Fibroblast of skin of abdomen (primary cell): ENCODE data around the gene GNG2.
A peak's percentile ranks its signal among the peaks of the same experiment; 100 is the strongest.

Experiments used
- DNase-seq: peaks from one replicate; pipeline ENCODE4 v3.0.0-alpha.2; 2013

GNG2 gene

DNA sequence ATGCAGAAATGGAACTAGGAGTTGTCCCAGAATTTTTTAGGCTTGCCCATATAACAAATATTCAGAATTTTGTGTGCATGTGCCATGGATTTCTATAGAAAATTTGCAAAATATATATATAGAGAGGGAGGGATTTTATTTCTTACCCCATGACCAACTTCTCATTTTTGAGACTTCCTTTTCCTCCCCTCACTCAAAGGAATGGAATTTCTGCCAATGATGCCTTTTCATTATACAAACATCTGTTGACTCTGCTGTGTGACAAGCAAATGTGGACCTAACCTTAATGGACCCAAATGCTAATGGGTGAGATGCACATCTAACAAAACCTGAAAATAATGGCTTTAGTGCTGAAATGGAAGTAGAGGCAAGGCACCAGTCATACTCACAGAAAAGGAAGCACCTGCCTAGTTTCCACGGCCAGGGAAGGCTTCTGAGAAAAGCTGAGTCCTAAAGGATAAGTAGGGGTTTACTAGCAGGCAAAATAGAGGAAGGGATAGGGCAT, 3.6 kb upstream of the GNG2 start:
- DNase-seq: no peak

DNA sequence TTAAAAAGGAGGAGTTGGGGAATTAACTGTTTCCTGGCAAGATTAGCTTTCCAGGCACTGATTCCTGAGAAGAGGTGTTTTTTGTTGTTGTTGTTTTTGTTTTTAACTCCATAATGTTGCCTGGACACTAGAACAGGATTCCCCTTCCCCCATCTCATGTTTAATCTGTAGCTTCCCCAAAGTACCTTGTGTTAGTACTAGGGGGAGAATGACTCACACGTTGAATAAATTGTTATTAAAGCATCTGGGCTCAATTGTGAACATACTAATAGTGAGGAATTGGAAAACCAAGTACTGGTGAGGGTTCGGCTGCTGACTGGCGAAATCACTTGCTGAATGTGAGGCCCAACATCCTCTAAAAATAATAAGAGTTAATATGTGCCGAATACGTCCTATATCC, 1.3 kb upstream of the GNG2 start:
- peak; percentile 36 for DNase-seq

DNA sequence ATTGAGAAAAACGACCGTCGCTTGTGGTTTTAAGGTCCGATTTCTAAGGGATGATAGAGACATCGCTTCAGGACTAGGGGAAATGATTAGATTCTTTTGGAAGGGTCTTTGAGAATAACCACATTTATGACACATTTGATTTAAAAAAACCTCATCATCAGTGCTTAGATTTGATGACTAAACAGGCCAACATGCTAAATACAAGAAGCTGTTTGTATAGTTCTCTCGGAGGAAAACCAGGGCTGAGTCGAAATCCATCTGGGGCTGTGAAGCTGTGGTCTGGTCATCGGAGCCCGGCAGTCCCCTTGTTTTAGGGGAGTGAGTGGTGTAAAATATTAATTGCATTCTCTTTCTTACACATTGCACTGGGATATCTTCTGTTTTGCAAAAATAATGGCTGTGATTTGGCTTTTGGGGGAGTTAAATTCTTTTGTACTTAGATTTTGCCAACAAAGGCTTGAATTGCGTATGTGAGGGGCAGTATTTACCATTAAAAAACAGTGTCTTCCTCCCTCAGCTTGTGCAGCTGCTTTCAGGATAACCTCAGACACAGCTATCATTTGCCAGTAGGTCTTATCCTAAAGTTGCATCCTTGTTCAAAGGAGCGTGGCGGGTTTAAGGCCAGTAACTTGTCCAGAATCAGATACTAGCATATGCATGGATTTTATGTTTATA, 550 bp downstream of the GNG2 start:
- DNase-seq: peak; percentile 38

DNA sequence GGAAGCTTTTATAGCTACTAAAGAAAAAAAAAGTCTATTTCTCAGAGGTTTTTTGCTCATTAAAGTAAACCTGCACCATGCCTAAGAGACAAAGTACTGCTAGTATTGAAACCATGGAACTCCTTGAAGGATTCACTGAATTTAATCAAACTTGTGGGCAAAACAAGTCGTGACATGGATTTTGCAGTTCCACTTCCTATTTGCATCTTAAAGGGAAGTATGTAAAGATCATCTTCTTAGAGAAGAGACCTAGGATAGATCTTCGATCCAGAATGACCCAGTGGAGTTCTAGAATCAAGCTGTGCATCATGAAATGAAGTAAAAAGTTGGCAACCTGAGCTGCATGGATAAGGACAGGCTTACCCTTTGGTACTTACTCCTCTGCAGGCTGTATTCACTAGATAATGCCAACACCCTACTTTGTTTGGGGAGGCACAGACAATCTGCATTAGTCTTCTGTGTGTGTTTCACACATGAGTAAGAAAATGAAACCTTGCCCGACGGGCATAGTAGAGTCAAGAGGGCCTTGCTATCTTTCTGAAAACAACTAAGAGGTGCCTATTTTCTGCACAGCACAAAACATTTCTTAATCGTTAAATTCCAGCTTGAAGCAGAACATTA, 1.9 kb downstream of the GNG2 start:
- DNase-seq: no peak

DNA sequence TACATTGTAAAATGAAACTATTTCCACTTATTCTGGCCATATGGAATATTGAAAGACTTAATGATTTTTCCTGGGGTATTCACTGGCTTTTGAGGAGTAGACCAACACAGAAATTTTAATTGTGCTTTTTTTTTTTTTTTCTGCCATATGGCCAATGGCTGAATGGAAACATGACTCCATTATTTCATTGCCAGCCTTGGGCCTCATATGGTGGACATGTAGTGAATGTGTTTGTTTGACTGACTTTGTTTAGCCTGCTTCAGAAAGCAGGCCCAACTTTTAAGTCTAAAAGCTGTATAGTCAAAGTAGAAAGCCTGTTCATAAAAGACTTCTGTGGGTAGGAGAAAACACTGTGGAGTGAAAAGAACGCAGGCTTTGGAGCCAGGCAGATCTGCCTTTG, 2.4 kb downstream of the GNG2 start:
- no peak for DNase-seq

DNA sequence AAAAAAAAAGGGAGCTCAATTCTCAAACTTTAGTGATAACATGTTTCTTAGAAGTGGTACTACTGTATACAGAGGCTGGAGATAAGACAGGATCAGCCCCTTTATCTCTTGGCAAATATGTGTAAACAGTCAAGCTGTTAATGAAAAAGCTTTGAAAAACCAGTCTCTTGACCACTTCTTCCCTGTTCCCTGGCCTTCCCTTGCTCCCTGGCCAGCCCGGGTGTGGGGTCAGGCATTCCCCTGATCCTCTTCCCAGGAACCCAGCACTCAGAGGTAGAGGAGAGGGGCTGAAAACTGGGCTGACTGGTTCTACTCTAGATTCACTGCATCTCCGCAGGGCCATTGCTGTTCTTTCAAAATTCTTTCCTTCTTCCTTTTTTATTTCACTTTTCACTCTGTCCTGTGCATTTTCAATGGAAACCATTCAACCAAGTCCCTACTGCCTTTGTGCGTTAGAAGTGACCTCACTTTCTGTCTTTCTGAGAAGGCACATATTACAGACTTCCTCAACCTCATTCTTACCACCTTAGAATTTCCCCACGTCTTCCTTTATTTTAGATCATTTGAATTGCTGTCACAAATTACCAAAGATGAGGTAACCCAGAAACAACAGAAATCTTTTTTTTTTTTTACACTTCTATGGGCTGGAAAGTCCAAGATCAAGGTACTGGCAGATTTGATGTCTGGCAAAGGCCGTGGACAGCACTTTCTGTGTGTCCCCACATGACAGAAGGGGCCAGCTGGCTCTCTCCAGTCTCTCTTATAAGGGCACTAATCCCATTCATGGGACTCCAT, 5.7 kb downstream of the GNG2 start:
- no peak for DNase-seq

DNA sequence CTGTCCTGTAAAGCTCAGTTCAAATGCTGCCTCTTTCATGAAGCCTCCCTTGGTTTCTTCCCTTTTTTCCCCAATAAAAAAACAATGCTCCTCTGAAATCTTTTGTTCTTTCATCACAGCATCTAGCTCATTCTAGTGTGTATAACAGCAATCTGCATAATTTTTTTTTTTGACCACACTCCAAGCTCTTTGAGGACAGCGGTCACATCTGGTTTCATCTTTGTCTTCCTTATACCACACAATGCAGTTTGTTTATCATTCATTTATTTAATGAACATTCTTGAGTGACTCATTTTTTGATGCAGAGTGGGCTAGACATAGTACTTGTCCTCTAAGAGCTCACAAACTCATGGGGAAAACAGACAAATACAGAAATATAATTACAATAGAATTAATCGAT, 7.3 kb downstream of the GNG2 start:
- peak; percentile 44 for DNase-seq

DNA sequence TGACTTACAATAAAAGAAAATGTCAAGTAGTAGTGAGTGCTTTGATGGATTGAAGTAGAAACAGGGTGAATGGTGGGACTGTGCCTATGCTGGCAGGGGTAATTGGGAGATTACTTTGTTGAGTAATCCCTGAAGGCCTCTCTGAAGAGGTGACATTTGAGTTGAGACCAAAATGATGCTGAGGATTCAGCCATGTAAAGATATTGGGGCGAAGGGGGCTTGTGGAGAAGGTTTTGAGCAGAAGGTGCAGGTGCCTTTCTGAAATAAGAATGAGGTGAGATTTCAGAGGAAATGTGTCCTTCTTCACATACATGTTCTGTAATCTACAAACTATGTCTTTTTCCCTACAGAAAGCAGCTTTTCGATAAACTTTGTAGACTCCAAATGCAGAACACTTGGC, 8.0 kb downstream of the GNG2 start:
- no peak for DNase-seq

DNA sequence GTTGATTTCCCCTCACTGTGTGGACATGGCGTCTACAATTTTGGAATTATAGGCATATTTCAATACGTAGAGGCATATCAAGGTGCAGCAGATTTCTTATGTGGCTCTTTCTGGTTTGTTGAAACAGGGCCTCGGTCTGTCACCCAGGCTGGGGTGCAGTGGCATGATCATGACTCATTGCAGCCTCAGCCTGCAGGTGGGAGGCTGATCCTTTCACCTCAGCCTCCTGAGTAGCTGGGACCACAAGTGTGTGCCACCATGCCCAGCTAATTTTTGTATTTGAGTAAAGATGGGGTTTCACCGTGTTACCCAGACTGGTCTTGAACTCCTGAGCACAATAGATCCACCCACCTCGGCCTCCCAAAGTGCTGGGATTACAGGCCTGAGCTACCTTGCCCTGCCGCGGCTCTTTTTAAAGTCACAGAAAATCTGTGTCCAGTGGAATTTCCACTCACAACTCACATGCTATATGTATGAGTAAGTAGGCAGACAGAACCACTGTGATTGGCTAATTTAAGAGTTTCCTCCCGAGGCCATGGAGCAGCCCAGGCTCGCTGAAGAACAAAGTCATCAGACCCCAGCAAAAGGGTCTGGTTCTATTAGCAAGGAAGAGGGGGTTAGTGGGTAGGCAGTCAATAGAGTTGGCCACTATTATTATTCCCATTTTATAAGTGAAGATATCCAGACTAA, 9.1 kb downstream of the GNG2 start:
- DNase-seq: no peak

DNA sequence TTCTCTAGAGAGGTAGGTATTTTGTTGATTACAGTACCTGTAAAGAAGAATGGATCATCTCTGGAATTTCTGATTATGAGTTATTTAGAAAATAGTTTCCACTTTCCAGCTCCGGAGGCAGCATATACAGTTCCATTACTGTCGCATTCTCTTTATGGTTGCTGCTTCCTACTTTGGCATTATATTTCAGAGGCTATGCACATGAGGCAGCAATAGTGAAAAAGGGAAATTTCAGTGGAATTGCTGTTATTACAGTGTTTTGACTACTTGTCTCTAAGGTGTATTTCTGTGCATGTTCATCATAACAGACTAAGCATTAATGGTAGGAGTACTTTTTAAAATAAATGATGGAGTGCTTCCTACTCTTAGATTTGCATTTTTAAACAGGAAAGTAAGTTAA, 10.2 kb downstream of the GNG2 start:
- DNase-seq: no peak

DNA sequence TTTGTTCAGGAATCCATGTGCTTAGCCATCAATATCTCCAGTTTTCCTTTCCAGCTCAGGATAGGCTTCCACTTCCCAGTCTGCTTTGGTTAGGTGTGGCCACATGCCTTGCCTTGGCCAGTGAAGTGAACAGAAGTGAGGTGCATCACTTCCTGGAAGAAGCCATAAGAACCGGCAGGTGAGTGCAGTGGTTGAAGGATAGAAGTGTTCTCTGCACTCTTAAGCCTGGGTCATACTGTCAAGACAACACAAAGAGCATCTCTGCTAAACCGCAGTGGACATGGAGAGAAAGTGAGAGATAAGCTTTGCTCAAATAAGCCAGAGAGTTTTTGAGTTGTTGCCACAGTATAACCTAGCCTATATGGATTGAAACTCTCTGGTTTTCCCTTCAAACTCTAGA, 11.4 kb downstream of the GNG2 start:
- DNase-seq: no peak

DNA sequence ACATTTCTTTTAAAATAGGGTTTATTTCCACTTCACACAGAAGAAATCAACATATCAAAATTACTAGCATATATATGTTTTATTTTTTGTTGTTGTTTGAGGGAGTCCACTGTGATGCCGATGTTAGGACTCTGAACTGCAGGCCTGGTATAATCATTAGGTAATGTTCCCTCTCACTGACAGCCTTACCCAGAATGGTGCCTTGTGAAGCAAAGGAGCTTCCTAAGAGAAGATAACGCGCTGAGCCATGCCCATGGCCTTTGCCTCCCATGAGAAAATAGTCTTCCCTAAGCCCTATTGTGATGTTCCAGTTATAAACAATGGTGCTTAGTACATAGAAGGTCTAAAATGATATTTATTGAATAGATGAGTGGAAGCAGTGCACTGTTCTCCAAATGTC, 12.0 kb downstream of the GNG2 start:
- DNase-seq: no peak

DNA sequence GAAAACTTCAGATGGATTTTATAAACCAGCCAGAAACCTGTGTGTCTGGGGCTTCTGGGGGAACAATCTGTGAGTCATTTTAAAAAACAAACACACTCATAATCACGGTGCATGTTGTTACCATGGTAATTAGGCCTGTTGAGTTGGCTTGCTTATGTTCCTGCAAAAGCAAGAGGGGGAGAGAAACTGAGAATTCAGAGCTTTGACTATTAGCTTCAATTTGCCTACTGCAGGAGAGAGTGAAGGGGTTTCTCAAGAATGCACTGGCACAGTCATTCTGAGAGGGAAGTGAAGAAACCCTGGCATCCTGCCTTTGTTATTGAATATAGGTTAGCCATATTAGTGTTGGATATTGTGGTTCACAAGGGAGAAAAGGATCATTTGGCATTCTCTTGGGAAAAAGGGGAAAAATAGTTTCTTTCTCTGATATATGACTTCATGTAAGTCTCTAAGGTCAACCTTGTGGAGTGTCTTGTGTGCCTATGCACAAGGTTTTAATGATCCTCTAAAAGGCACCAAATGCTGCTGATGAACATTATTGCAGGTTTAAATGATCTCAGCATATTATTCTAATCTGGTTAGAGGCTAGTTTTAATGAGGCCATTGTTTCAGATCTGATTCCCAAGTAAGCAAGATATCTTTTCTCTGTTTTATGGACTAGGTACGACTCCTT, 12.9 kb downstream of the GNG2 start:
- peak; percentile 90 for DNase-seq

DNA sequence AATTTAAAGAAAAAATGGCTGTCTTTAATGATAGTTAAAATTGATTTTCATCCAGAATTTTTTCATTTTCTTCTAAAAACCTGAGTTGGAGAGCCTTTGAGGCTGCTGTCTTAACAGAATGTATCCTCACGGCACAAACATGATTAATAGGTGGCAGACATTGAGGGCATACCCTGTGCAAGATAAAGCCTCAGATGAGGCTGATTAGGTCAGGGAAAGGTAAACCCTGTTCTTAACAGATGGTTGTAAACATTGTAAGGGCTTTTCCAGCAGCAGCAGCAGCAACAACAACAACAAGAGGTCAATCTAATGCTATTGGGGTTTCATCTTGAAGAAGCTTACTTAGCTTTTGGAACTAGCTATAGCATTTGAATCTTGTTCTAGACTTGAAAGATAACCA, 17.4 kb downstream of the GNG2 start:
- DNase-seq: no peak

DNA sequence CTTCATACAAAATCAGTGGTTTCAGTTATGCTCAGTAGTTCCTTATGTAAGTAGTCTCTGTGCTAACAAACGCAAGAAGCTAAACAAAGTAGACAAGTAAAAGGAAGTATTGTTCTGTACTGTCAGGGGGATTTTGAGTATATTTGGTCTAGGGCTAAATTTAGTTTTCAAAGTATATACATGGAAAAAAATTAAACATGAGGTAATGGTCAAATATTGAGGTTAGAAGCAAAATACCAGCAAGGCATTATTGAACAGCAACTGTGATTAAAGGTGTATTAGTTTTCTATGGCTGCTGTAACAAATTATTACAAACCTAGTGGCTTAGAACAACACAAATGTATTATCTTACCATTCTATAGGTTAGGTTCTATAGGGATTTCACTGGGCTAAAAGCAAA, 18.8 kb downstream of the GNG2 start:
- DNase-seq: no peak

DNA sequence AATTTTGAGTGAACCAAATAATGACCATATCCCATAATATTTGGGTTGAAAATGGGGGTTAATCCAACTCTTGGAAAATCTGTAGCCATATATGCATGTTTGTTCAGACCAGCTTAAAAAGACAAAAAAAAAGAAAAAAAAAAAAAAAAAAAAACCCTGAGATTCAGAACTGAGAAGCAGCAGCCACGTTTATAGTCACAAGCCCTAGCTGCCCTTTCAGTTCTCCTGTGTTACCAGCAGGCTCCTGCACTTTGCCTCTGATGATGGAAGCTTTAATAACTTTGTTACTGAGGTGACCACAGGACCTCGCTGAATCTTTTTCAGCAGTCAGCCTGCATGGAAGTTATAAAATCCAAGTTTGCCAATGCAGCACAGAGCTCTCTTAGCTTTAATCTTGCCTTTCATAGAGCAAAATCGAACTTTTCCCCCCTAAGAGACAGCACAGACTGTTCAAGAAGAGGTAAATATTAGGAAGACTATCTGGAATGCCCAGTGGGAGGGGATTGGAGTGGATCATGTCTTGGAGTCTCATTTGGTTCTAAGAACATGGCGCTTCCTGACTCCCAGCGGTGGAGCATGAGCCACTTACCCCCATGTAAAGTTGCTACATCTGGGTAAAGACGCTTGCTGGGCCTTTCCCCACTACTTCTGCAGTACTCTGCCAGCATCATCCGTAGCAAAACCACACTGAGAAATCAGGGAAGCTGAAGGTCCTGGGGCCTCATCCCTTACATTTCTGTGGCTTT, 20.6 kb downstream of the GNG2 start:
- DNase-seq: peak; percentile 73

DNA sequence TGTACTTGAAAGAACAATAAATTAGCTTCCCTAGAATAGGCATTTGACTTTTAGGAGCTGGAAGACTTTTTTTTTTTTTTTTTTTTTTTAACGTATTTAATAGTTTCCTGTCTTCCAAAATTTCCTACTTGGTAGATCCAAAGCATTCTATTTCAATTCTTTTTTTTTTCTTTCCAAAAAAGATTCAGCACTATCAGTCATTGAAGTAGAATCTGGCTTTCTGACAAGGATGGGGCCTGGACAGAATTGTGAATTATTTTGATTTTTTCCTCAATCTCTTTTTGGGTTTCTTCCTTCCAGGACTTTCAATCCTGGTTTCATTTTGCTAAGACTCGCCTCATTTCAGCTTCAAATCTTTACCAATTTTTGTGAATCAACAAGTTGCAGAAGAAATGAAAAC, 21.2 kb downstream of the GNG2 start:
- no peak for DNase-seq

DNA sequence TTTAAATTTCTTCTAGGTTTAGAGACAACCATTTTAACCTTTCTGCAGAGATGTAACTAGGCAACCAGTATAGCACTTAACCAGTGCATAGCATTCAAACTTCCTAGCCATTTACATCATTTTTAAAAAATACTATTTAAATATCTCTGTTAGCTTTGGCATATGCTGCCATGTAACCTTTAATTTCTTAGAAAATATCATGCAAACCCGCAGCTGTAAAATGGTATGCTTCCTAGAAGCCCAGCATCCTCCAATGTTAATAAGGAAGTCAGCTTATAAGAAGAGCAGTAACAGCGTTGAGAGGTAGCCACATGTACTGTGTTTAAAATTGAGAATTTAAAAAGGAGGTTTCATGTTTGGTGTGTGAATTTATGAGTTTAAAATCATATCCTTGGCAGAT, 22.8 kb downstream of the GNG2 start:
- DNase-seq: no peak

DNA sequence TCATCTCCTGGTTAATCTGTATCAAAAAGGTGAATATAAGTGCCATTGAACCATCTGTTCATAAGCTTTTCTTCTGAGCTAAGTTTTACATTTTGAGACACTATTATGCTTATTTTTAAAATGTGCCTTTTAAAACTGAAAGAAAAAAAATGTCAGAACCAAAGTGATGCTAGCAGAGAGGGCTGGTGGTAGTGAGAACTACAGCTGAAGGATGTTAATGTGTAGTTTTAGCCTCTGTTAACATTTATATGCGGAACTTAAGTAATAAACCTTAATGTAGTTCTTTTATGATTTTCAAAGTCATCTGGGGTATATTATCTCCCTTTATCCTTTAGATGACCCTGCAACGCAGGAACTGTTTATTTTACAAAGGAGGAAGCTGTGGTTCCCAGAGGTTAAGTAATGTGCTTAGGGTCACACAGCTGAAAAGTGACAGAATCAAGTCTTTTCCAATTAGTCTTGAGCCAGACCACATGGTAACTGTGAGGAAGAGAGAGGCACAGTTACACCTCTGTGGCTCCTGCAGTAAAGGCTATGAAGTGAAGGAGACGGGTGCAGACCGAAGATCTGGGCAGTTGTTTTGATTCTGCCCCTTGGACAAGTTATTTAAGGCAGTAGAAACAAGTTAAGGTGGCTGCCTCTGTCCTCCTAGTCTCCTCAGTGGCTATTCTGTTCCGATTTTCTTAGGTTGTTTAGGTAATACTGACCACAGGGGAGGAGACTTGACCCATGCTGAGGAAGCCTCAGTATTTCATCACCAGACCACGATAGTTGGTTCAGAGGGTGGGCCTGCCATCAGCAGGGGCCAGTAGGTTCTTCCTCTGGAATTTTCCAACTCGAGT, 23.9 kb downstream of the GNG2 start:
- DNase-seq: peak; percentile 67

DNA sequence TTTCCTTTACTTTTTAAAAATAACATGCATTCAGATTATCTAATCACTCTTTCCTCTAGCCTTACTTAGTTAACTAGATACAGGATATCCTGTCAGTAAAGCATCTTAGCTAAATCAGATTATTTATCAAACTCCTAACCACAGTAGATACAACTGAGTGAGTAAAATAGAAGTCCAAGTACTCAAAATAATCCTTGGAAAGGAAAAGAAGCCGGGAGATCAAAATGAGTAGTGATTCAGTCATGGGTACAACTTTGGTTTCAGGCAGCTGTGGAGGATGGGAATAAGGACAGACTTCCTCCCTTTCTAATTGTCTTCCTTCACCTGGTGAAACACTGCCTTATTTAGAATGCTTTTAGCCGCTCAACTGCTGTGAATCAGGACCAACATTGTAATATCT, 29.4 kb downstream of the GNG2 start:
- no peak for DNase-seq

DNA sequence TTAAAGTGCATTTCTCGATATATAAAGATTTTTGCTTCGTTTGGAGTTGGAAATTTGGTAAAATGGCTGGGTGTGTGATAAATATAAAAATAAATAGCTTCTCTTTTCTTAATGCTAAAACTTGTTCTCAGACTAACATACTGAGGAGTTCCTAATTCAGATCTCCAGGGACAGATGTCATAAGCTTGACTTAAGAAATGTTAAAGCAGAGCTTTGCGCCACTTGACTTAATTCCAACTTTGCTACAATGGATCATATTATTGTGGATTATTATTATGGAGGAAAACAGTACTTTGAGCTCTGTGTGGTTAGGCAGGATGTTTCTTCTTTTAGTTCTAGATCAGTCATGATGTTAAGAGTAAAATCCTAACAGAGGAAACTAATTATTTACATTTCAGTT, 33.8 kb downstream of the GNG2 start:
- no peak for DNase-seq
